K562 (cell line): ENCODE measurements around the gene ATF5.

Experiments
- EP300 ChIP-seq: IDR thresholded peaks from 2 replicates; pipeline ENCODE4 v1.6.1; 2012; ENCODE audit warnings: low read length, improper control_type of control experiment
- MAX ChIP-seq: sonication (generic); formaldehyde crosslinking; IDR thresholded peaks from 2 replicates; pipeline ENCODE4 v1.9.0; 2022; ENCODE audit warnings: mild to moderate bottlenecking, missing genetic modification reagents
- SMC3 ChIP-seq: conservative IDR thresholded peaks from 2 replicates; pipeline ENCODE4 v1.6.1; 2011; ENCODE audit warnings: low read depth, low read length, improper control_type of control experiment; ENCODE audit not compliant: insufficient read depth
- ZNF780A ChIP-seq: fragments of 250-450 bp; sonication (Bioruptor Pico); IDR thresholded peaks from 2 replicates; pipeline ENCODE4 v1.5.0; 2021; ENCODE audit warnings: mild to moderate bottlenecking
- TF ChIP-seq, protein P1 (sequence below): fragments of 450-650 bp; IDR thresholded peaks from 2 replicates; pipeline ENCODE4 v1.6.1; 2016; ENCODE audit warnings: antibody characterized with exemption
- TF ChIP-seq, protein P2 (sequence below), 2 experiments: fragments of 200-800 bp in 1 of 2; sonication (Bioruptor generic) in 1 of 2; sonication (generic) in 1 of 2; formaldehyde crosslinking in 1 of 2; IDR thresholded peaks in 1 of 2; conservative IDR thresholded peaks in 1 of 2; 2 replicates each; pipeline versions ENCODE4 v1.5.0 to v1.6.1; 2016 to 2020; ENCODE audit warnings: missing compliant biosample characterization in 1 of 2, missing genetic modification characterization in 1 of 2, missing genetic modification reagents in 1 of 2

GRCh38 chr19:49929121-49929610 is at the start of gene ATF5, which contains the start of gene NUP62:
- TF ChIP-seq, protein P1, sequence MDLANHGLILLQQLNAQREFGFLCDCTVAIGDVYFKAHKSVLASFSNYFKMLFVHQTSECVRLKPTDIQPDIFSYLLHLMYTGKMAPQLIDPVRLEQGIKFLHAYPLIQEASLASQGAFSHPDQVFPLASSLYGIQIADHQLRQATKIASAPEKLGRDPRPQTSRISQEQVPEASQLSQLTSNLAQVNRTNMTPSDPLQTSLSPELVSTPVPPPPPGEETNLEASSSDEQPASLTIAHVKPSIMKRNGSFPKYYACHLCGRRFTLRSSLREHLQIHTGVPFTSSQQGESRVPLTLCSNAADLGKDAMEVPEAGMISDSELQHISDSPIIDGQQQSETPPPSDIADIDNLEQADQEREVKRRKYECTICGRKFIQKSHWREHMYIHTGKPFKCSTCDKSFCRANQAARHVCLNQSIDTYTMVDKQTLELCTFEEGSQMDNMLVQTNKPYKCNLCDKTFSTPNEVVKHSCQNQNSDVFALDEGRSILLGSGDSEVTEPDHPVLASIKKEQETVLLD = peak; percentile 100
- TF ChIP-seq, protein P2, sequence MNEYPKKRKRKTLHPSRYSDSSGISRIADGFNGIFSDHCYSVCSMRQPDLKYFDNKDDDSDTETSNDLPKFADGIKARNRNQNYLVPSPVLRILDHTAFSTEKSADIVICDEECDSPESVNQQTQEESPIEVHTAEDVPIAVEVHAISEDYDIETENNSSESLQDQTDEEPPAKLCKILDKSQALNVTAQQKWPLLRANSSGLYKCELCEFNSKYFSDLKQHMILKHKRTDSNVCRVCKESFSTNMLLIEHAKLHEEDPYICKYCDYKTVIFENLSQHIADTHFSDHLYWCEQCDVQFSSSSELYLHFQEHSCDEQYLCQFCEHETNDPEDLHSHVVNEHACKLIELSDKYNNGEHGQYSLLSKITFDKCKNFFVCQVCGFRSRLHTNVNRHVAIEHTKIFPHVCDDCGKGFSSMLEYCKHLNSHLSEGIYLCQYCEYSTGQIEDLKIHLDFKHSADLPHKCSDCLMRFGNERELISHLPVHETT (CRISPR knock-in tag; conservative IDR thresholded peaks at IDR 0.05 in 1 of 2, IDR thresholded peaks at IDR 0.05 in 1 of 2) = peak in 1 of 2 experiments; percentile 78; a peak in 2 of 4 replicates
- TF ChIP-seq ZNF780A = no peak
- TF ChIP-seq SMC3 = no peak
- peak; percentile 78 for TF ChIP-seq EP300
- TF ChIP-seq MAX (CRISPR knock-in tag) = peak; percentile 96; the same call in 1 of the 2 replicates
